H1 (cell line): ENCODE results near the gene B9D1. TPM values are rescaled to one million over a fixed set of nuclear protein-coding genes. Genes with fewer than 3 reads are reported as not detected.

Experiments used
- CTCF ChIA-PET: fragments of 300-600 bp; sonication (Branson Sonifier 250); formaldehyde crosslinking; loops from one replicate; lab custom pipeline; 2021; ENCODE audit not compliant: partially characterized antibody; lab: Charles Lee
- POLR2A ChIA-PET: fragments of 300-600 bp; sonication (Branson Sonifier 250); formaldehyde crosslinking; loops from one replicate; lab custom pipeline; 2021; ENCODE audit warnings: inconsistent platforms; ENCODE audit not compliant: partially characterized antibody; lab: Charles Lee
- DNase-seq, 2 experiments: peaks; one replicate each; pipeline versions ENCODE4 v3.0.0 to v3.0.0-alpha.2; 2010 to 2022; ENCODE audit warnings: low spot score in 2 of 2, low read depth in 1 of 2, mixed read lengths in 1 of 2
- FAIRE-seq: peaks from 2 replicates; lab custom pipeline; 2011; peaks lifted over from hg19 to GRCh38; lab: Jason Lieb, UNC
- H2AFZ ChIP-seq: 2 replicates; pipeline ENCODE4 v1.8.1; 2012; ENCODE audit warnings: low read length, inconsistent platforms
- H2AK5ac ChIP-seq: 2 replicates; pipeline ENCODE4 v1.6.1; 2013; ENCODE audit warnings: low read depth, low read length
- H2BK120ac ChIP-seq: replicated peaks from 2 replicates; pipeline ENCODE3; 2013; ENCODE audit warnings: low read depth, low read length, inconsistent platforms
- H2BK12ac ChIP-seq: 2 replicates; pipeline ENCODE4 v1.6.1; 2013; ENCODE audit warnings: low read depth, low read length
- H2BK15ac ChIP-seq: 2 replicates; pipeline ENCODE4 v1.6.1; 2013; ENCODE audit warnings: low read length
- H2BK20ac ChIP-seq: 2 replicates; pipeline ENCODE4 v1.6.1; 2013; ENCODE audit warnings: low read length
- H2BK5ac ChIP-seq: 2 replicates; pipeline ENCODE4 v1.6.1; 2013; ENCODE audit warnings: low read depth, low read length
- H3K14ac ChIP-seq: 2 replicates; pipeline ENCODE4 v1.6.1; 2013; ENCODE audit warnings: inconsistent platforms; ENCODE audit not compliant: insufficient read length
- H3K18ac ChIP-seq: 2 replicates; pipeline ENCODE4 v1.6.1; 2013; ENCODE audit warnings: low read length; ENCODE audit errors: extremely low read depth
- H3K23ac ChIP-seq: 2 replicates; pipeline ENCODE4 v1.6.1; 2013; ENCODE audit warnings: inconsistent platforms; ENCODE audit not compliant: insufficient read length
- H3K23me2 ChIP-seq: 2 replicates; pipeline ENCODE4 v1.6.1; 2013; ENCODE audit warnings: low read depth, low read length
- H3K27ac ChIP-seq: 2 replicates; pipeline ENCODE4 v1.6.1; 2011; ENCODE audit warnings: low read depth, low read length, inconsistent platforms
- H3K27me3 ChIP-seq, 4 experiments: replicated peaks in 1 of 4; 1 replicate in 1 of 4; 2 replicates in 3 of 4; pipeline versions ENCODE4 v1.6.1 to v1.8.1; 2011 to 2013; ENCODE audit warnings: low read length in 3 of 4, mild to moderate bottlenecking in 3 of 4, inconsistent platforms in 2 of 4, mixed read lengths in 2 of 4, moderate library complexity in 1 of 4; ENCODE audit not compliant: control insufficient read depth in 3 of 4, insufficient read depth in 3 of 4; ENCODE audit errors: extremely low read depth in 1 of 4
- H3K36me3 ChIP-seq, 4 experiments: 2 replicates each; pipeline versions ENCODE4 v1.6.1 to v1.8.1; 2011 to 2013; ENCODE audit warnings: mild to moderate bottlenecking in 4 of 4, low read length in 3 of 4, moderate library complexity in 2 of 4, control low read depth in 1 of 4, inconsistent platforms in 1 of 4; ENCODE audit not compliant: insufficient read depth in 4 of 4, control insufficient read depth in 2 of 4
- H3K4ac ChIP-seq: replicated peaks from 2 replicates; pipeline ENCODE3; 2013; ENCODE audit warnings: low read length, low read depth, mixed read lengths, inconsistent platforms; ENCODE audit not compliant: insufficient read length
- H3K4me1 ChIP-seq, 4 experiments: replicated peaks in 1 of 4; 1 replicate in 1 of 4; 2 replicates in 3 of 4; pipeline versions ENCODE4 v1.6.1 to v1.8.1; 2011 to 2013; ENCODE audit warnings: low read length in 3 of 4, inconsistent platforms in 2 of 4, mixed read lengths in 1 of 4; ENCODE audit not compliant: insufficient read depth in 4 of 4, control insufficient read depth in 3 of 4
- H3K4me2 ChIP-seq, 2 experiments: 2 replicates each; pipeline versions ENCODE4 v1.6.1 to v1.8.1; 2011 to 2013; ENCODE audit warnings: low read depth in 2 of 2, low read length in 2 of 2, control low read depth in 1 of 2, inconsistent platforms in 1 of 2, mild to moderate bottlenecking in 1 of 2; ENCODE audit not compliant: insufficient read depth in 1 of 2
- H3K4me3 ChIP-seq, 4 experiments: fragments of 200-600, 300-600 bp in 1 of 4; sonication (generic), shearing (Covaris generic), sonication (Bioruptor Twin) in 1 of 4; 2 replicates each; pipeline versions ENCODE4 v1.5.1 to v1.8.1; 2011 to 2016; ENCODE audit warnings: low read length in 4 of 4, low read depth in 3 of 4, control low read depth in 2 of 4, inconsistent platforms in 2 of 4, mild to moderate bottlenecking in 2 of 4, mixed read lengths in 1 of 4, moderate library complexity in 1 of 4; ENCODE audit not compliant: insufficient read depth in 2 of 4; ENCODE audit errors: extremely low read depth in 1 of 4
- H3K56ac ChIP-seq: replicated peaks from 2 replicates; pipeline ENCODE3; 2013; ENCODE audit warnings: low read depth, mild to moderate bottlenecking, mixed read lengths, low read length, inconsistent platforms; ENCODE audit not compliant: insufficient read length
- H3K79me1 ChIP-seq: 2 replicates; pipeline ENCODE4 v1.6.1; 2013; ENCODE audit warnings: low read depth, low read length, control low read depth
- H3K79me2 ChIP-seq, 2 experiments: 2 replicates each; pipeline versions ENCODE4 v1.6.1 to v1.8.1; 2012 to 2013; ENCODE audit warnings: low read length in 2 of 2, mild to moderate bottlenecking in 2 of 2, inconsistent platforms in 1 of 2; ENCODE audit not compliant: insufficient read depth in 2 of 2, control insufficient read depth in 1 of 2
- H3K9ac ChIP-seq, 4 experiments: replicated peaks in 1 of 4; 1 replicate in 1 of 4; 2 replicates in 3 of 4; pipeline versions ENCODE4 v1.6.1 to v1.8.1; 2011 to 2013; ENCODE audit warnings: low read depth in 3 of 4, low read length in 3 of 4, control low read depth in 2 of 4, mild to moderate bottlenecking in 2 of 4, moderate library complexity in 2 of 4, inconsistent platforms in 1 of 4; ENCODE audit errors: extremely low read depth in 1 of 4
- H3K9me3 ChIP-seq, 2 experiments: 2 replicates each; pipeline versions ENCODE4 v1.6.1 to v1.8.1; 2012 to 2013; ENCODE audit warnings: mild to moderate bottlenecking in 2 of 2, moderate library complexity in 2 of 2, control low read depth in 1 of 2, inconsistent platforms in 1 of 2, low read depth in 1 of 2, low read length in 1 of 2, mixed read lengths in 1 of 2; ENCODE audit not compliant: insufficient read depth in 2 of 2
- H4K20me1 ChIP-seq, 2 experiments: replicated peaks in 1 of 2; 2 replicates each; pipeline versions ENCODE3 to v1.8.1; 2011 to 2013; ENCODE audit warnings: inconsistent platforms in 2 of 2, low read length in 2 of 2, mild to moderate bottlenecking in 1 of 2; ENCODE audit not compliant: insufficient read depth in 2 of 2, control insufficient read depth in 1 of 2
- H4K5ac ChIP-seq: 2 replicates; pipeline ENCODE4 v1.6.1; 2013; ENCODE audit warnings: low read length, low read depth, mixed read lengths, inconsistent platforms; ENCODE audit not compliant: insufficient read length
- H4K8ac ChIP-seq: 2 replicates; pipeline ENCODE4 v1.8.0; 2013; ENCODE audit warnings: mild to moderate bottlenecking, moderate library complexity, low read length, inconsistent platforms; ENCODE audit not compliant: insufficient read depth; ENCODE audit errors: extremely low read depth
- H4K91ac ChIP-seq: replicated peaks from 2 replicates; pipeline ENCODE3; 2013; ENCODE audit warnings: low read length, mixed read lengths, inconsistent platforms; ENCODE audit not compliant: insufficient read length
- EGR1 ChIP-seq: IDR thresholded peaks from 2 replicates; pipeline ENCODE4 v1.6.1; 2011; ENCODE audit warnings: low read depth, low read length, borderline replicate concordance
- EZH2 ChIP-seq: fragments of 200-600 bp; sonication (generic); IDR thresholded peaks from 2 replicates; pipeline ENCODE4 v1.7.1; 2012; ENCODE audit warnings: low read depth, mild to moderate bottlenecking, moderate library complexity, low read length, inconsistent platforms; ENCODE audit not compliant: severe bottlenecking
- FOSL1 ChIP-seq: IDR thresholded peaks from 2 replicates; pipeline ENCODE4 v1.6.1; 2011; ENCODE audit warnings: mild to moderate bottlenecking, low read depth, low read length, moderate library complexity; ENCODE audit not compliant: insufficient read depth
- KDM4A ChIP-seq: IDR thresholded peaks from one replicate; pipeline ENCODE4 v1.7.1; 2012; ENCODE audit warnings: low read depth, mild to moderate bottlenecking, moderate library complexity, low read length, inconsistent platforms; ENCODE audit not compliant: severe bottlenecking
- NRF1 ChIP-seq: IDR thresholded peaks from 2 replicates; pipeline ENCODE4 v1.6.1; 2011; ENCODE audit warnings: mild to moderate bottlenecking, low read depth, low read length, improper control_type of control experiment
- RFX5 ChIP-seq: IDR thresholded peaks from 2 replicates; pipeline ENCODE4 v1.6.1; 2011; ENCODE audit warnings: low read depth, low read length, improper control_type of control experiment, borderline replicate concordance
- RNF2 ChIP-seq: fragments of 200-900, 300-1000 bp; sonication (generic); IDR thresholded peaks from 2 replicates; pipeline ENCODE4 v1.7.1; 2016; ENCODE audit warnings: borderline replicate concordance, low read depth, mild to moderate bottlenecking, antibody characterized with exemption, low read length; ENCODE audit not compliant: poor library complexity, severe bottlenecking; ENCODE audit errors: missing control alignments
- SIN3A ChIP-seq, 2 experiments: IDR thresholded peaks in 1 of 2; conservative IDR thresholded peaks in 1 of 2; 2 replicates each; pipeline ENCODE4 v1.6.1; 2011 to 2012; ENCODE audit warnings: low read length in 2 of 2, improper control_type of control experiment in 1 of 2, low read depth in 1 of 2, mild to moderate bottlenecking in 1 of 2
- SP2 ChIP-seq: IDR thresholded peaks from 2 replicates; pipeline ENCODE4 v1.6.1; 2012; ENCODE audit warnings: mild to moderate bottlenecking, low read length, inconsistent platforms
- SRF ChIP-seq: IDR thresholded peaks from 2 replicates; pipeline ENCODE4 v1.6.1; 2011; ENCODE audit warnings: mild to moderate bottlenecking, low read depth, low read length, moderate library complexity
- TAF7 ChIP-seq: optimal IDR thresholded peaks from 2 replicates; pipeline ENCODE3; 2011; ENCODE audit warnings: low read depth, mild to moderate bottlenecking, inconsistent platforms, low read length, moderate library complexity, borderline replicate concordance
- TBP ChIP-seq: IDR thresholded peaks from 2 replicates; pipeline ENCODE4 v1.6.1; 2011; ENCODE audit warnings: low read depth, low read length, improper control_type of control experiment
- WGBS, 2 experiments: shearing (Covaris generic) in 1 of 2; methylation state at CpG; one replicate each; pipeline versions ENCODE4 v1.1.6 to v1.1.7; 2013 to 2015; ENCODE audit warnings: low lambda C conversion rate in 2 of 2, mixed read lengths in 2 of 2, inconsistent platforms in 1 of 2, low coverage in 1 of 2, missing lambda C conversion rate in 1 of 2; ENCODE audit not compliant: insufficient replicate concordance in 2 of 2, insufficient coverage in 1 of 2, insufficient read length in 1 of 2; ENCODE audit errors: extremely low coverage in 1 of 2, missing lambda C conversion rate in 1 of 2; 5-methylcytosine and 5-hydroxymethylcytosine counted together
- polyA plus RNA-seq, 7 experiments: library from polyadenylated mRNA; depleted of rRNA in 3 of 7; stranded (reverse) in 5 of 7; unstranded in 2 of 7; fragments of >200 nt in 5 of 7; fragments of 200-250 nt in 2 of 7; gene quantifications; 1 replicate in 5 of 7; 2 replicates in 1 of 7; 4 replicates in 1 of 7; pipeline versions ENCODE4 v1.2.1 to v1.2.3, GENCODE V29; 2011 to 2013; ENCODE audit warnings: missing spikeins in 2 of 7, mixed read lengths in 2 of 7
- total RNA-seq: library from RNA; stranded (reverse); fragmentation: NEBNext Ultra II Directional; extraction: Animal tissue kit (Norgen Biotek cat#: 25700); gene quantifications from 2 replicates; pipeline ENCODE4 v1.2.1, GENCODE V29; 2021

B9D1 gene
- total and polyA plus RNA-seq, 2 of the 8 experiments (the other 6 are each of a cell fraction or from before 2014, with no cell fraction given): 24.6 to 65.7 TPM

GRCh38 chr17:19319771-19320505, 42.6 kb downstream of the B9D1 start:
- no peak overlapping the region; the same call in 1 of the 2 replicates for H2BK15ac ChIP-seq
- H4K91ac ChIP-seq: no peak overlapping the region
- peaks cover 0 to 19% (median 11%) of the 10 kb centered on the region in 4 experiments for H3K4me1 ChIP-seq
- 93% methylated on average over 12 of the region's 12 CpGs; no CpG with 5 or more reads in 1 of the 2 experiments for WGBS, 2 experiments
- H3K9ac ChIP-seq: no peak overlapping the region
- no peaks in the 10 kb centered on the region for H3K9me3 ChIP-seq
- no peak overlapping the region for H3K4ac ChIP-seq
- no peak overlapping the region for H3K14ac ChIP-seq
- H3K56ac ChIP-seq: no peak overlapping the region
- POLR2A ChIA-PET: interaction anchor here (0.7 to 1.1 kb wide), 3 partner anchors 9 to 127 kb away, joined by 3 read pairs; no protein-coding TSS in a partner anchor
- H3K27ac ChIP-seq: no peak overlapping the region
- H3K23me2 ChIP-seq: no peaks in the 10 kb centered on the region
- no peak for FAIRE-seq
- H2BK5ac ChIP-seq: no peak overlapping the region
- H3K23ac ChIP-seq: no peak overlapping the region
- no peak overlapping the region for H3K18ac ChIP-seq
- no peaks in the 10 kb centered on the region; a peak in 3 of 8 replicates for H3K36me3 ChIP-seq
- peaks cover 3% of the 10 kb centered on the region for H3K79me1 ChIP-seq
- H2AFZ ChIP-seq: no peak overlapping the region
- H2BK20ac ChIP-seq: no peak overlapping the region
- no peaks in the 10 kb centered on the region for H3K79me2 ChIP-seq
- H2AK5ac ChIP-seq: no peak overlapping the region
- no peak overlapping the region; the same call in 1 of the 2 replicates for H4K8ac ChIP-seq
- H4K20me1 ChIP-seq: peaks cover 0 to 6% of the 10 kb centered on the region in 2 experiments
- CTCF ChIA-PET: interaction anchor here (0.6 to 4.5 kb wide), 14 partner anchors 11 to 442 kb away, joined by 3 to 70 read pairs (median 4); partner anchors contain the start of gene B9D1
- no peak overlapping the region for H3K4me2 ChIP-seq
- DNase-seq: no peak
- H2BK120ac ChIP-seq: no peak overlapping the region
- H3K27me3 ChIP-seq: no peaks in the 10 kb centered on the region
- no peak overlapping the region for H2BK12ac ChIP-seq
- no peak overlapping the region for H3K4me3 ChIP-seq
- H4K5ac ChIP-seq: no peak overlapping the region
- TF ChIP-seq EZH2 (no peak), FOSL1 (no peak), TAF7 (no peak), KDM4A (no peak), SP2 (no peak), EGR1 (no peak), SIN3A (conservative IDR thresholded peaks at IDR 0.05 in 1 of 2, IDR thresholded peaks at IDR 0.05 in 1 of 2; ENCODE audit: low read depth in 1 of 2, low read length in 2 of 2) (no peak), RNF2 (no peak), RFX5 (no peak), NRF1 (no peak), TBP (no peak), SRF (no peak)
